Effector memory CD4-positive, alpha-beta T cell (primary cell): Measurements from ENCODE around the gene NHLRC3.
"Not testable (repeated sequence)": the region's sequence is repeated elsewhere in the genome, so short reads cannot be mapped to it uniquely, and the experiment has no call there.

Source experiments
- DNase-seq, 3 donors: peaks; one replicate each; pipeline ENCODE4 v3.0.0-alpha.2; 2020
- H3K27ac ChIP-seq: 2 replicates; pipeline ENCODE4 v1.7.0; 2013; ENCODE audit warnings: mild to moderate bottlenecking, low read length, moderate library complexity; ENCODE audit not compliant: insufficient read depth, poor library complexity, severe bottlenecking
- H3K27me3 ChIP-seq: replicated peaks from 2 replicates; pipeline ENCODE4 v1.7.0; 2013; ENCODE audit warnings: mild to moderate bottlenecking, low read length; ENCODE audit not compliant: insufficient read depth, control insufficient read depth, poor library complexity, severe bottlenecking
- H3K36me3 ChIP-seq: 2 replicates; pipeline ENCODE4 v1.7.0; 2013; ENCODE audit warnings: mild to moderate bottlenecking, low read length, moderate library complexity; ENCODE audit not compliant: control insufficient read depth, insufficient read depth
- H3K4me1 ChIP-seq: 2 replicates; pipeline ENCODE4 v1.7.0; 2013; ENCODE audit warnings: low read length, mild to moderate bottlenecking; ENCODE audit not compliant: control insufficient read depth, insufficient read depth, poor library complexity, severe bottlenecking
- H3K4me3 ChIP-seq: 2 replicates; pipeline ENCODE4 v1.7.0; 2013; ENCODE audit warnings: low read length, low read depth, mild to moderate bottlenecking; ENCODE audit not compliant: insufficient read depth, poor library complexity, severe bottlenecking
- H3K9me3 ChIP-seq: 2 replicates; pipeline ENCODE4 v1.7.0; 2013; ENCODE audit warnings: mild to moderate bottlenecking, low read length, moderate library complexity; ENCODE audit not compliant: control insufficient read depth

The NHLRC3 gene

GRCh38 chr13:39058040-39058439 lies 19.8 kb downstream of the NHLRC3 start:
- DNase-seq, result no peak
- Histone ChIP-seq H3K4me1 (no peaks in the 10 kb centered on the region), H3K9me3 (no peaks in the 10 kb centered on the region), H3K4me3 (no peak overlapping the region), H3K36me3 (no peaks in the 10 kb centered on the region), H3K27me3 (no peaks in the 10 kb centered on the region), H3K27ac (no peak overlapping the region)

GRCh38 chr13:39062004-39062403 lies 23.7 kb downstream of the NHLRC3 start:
- no peak overlapping the region for H3K27ac ChIP-seq
- DNase-seq, result no peak
- H3K9me3 ChIP-seq, result no peaks in the 10 kb centered on the region
- H3K27me3 ChIP-seq, result no peaks in the 10 kb centered on the region
- no peak overlapping the region for H3K4me3 ChIP-seq
- no peaks in the 10 kb centered on the region for H3K36me3 ChIP-seq
- no peaks in the 10 kb centered on the region for H3K4me1 ChIP-seq

GRCh38 chr13:39072842-39073241 lies 34.6 kb downstream of the NHLRC3 start:
- no peak for DNase-seq
- Histone ChIP-seq H3K36me3 (no peaks in the 10 kb centered on the region), H3K27ac (no peak overlapping the region), H3K4me1 (no peaks in the 10 kb centered on the region), H3K27me3 (peaks cover 5% of the 10 kb centered on the region), H3K9me3 (no peaks in the 10 kb centered on the region), H3K4me3 (no peak overlapping the region)

- Histone ChIP-seq H3K27ac (no peak overlapping the region), H3K36me3 (no peaks in the 10 kb centered on the region), H3K4me1 (no peaks in the 10 kb centered on the region), H3K4me3 (no peak overlapping the region), H3K9me3 (no peaks in the 10 kb centered on the region), H3K27me3 (peaks cover 5% of the 10 kb centered on the region)
- DNase-seq, result no peak
These were observed 35.7 kb downstream of the NHLRC3 start for GRCh38 chr13:39073983-39074382.

- not testable (repeated sequence) for DNase-seq, H3K27me3 ChIP-seq, H3K4me1 ChIP-seq, H3K27ac ChIP-seq, H3K9me3 ChIP-seq, H3K4me3 ChIP-seq, H3K36me3 ChIP-seq
These were observed 48.1 kb downstream of the NHLRC3 start for GRCh38 chr13:39086251-39086945.

- no peaks in the 10 kb centered on the region for H3K36me3 ChIP-seq
These were observed 53.3 kb downstream of the NHLRC3 start for GRCh38 chr13:39091586-39091985.

GRCh38 chr13:39095500-39095899 lies 57.2 kb downstream of the NHLRC3 start:
- H3K4me3 ChIP-seq, result no peak overlapping the region

More at GRCh38 chr13:39091586-39091985, 53.3 kb downstream of the NHLRC3 start:
- H3K4me3 ChIP-seq, result no peak overlapping the region
- H3K27me3 ChIP-seq, result no peaks in the 10 kb centered on the region
- no peaks in the 10 kb centered on the region for H3K4me1 ChIP-seq
- DNase-seq, result no peak
- no peak overlapping the region for H3K27ac ChIP-seq
- H3K9me3 ChIP-seq, result no peaks in the 10 kb centered on the region

GRCh38 chr13:39099231-39099630 lies 61.0 kb downstream of the NHLRC3 start:
- no peak overlapping the region for H3K27ac ChIP-seq
- DNase-seq, result no peak

More at GRCh38 chr13:39095500-39095899, 57.2 kb downstream of the NHLRC3 start:
- Histone ChIP-seq H3K4me1 (no peaks in the 10 kb centered on the region), H3K27me3 (no peaks in the 10 kb centered on the region), H3K9me3 (no peaks in the 10 kb centered on the region), H3K27ac (no peak overlapping the region), H3K36me3 (no peaks in the 10 kb centered on the region)
- no peak for DNase-seq

More at GRCh38 chr13:39099231-39099630, 61.0 kb downstream of the NHLRC3 start:
- Histone ChIP-seq H3K36me3 (no peaks in the 10 kb centered on the region), H3K27me3 (no peaks in the 10 kb centered on the region), H3K4me3 (no peak overlapping the region), H3K9me3 (no peaks in the 10 kb centered on the region), H3K4me1 (no peaks in the 10 kb centered on the region)
